Heart left ventricle (tissue), 16 donors: Measurements from ENCODE around the gene C1QL1. TPM values are rescaled to one million over a fixed set of nuclear protein-coding genes. Genes with fewer than 3 reads are reported as not detected.

Source experiments
- ATAC-seq, 4 donors: fragments of 200-7000 bp; cut with Tn5 transposase; one replicate each; pipeline ENCODE4 v1.9.1; 2020 to 2022; ENCODE audit warnings: moderate library complexity in 4 of 4, mild to moderate bottlenecking in 3 of 4, moderate number of reproducible peaks in 1 of 4
- DNase-seq, 5 donors: peaks; one replicate each; pipeline ENCODE4 v3.0.0-alpha.2; 2020
- H3K27ac ChIP-seq, 12 donors: fragments of 200-600 bp; sonication (generic) in 4 of 12; one replicate each; pipeline versions ENCODE4 v1.5.0 to v1.8.0; 2016 to 2022; ENCODE audit warnings: mild to moderate bottlenecking in 2 of 12
- H3K27me3 ChIP-seq, 9 donors: fragments of 200-600 bp; sonication (generic) in 2 of 9; one replicate each; pipeline versions ENCODE4 v1.5.1 to v1.8.0; 2016 to 2022; ENCODE audit warnings: mild to moderate bottlenecking in 3 of 9
- H3K36me3 ChIP-seq, 9 donors: fragments of 200-600 bp; sonication (generic) in 2 of 9; one replicate each; pipeline versions ENCODE4 v1.5.0 to v1.8.0; 2018 to 2022; ENCODE audit warnings: mild to moderate bottlenecking in 2 of 9
- H3K4me1 ChIP-seq, 12 donors: fragments of 200-600 bp; sonication (generic) in 4 of 12; one replicate each; pipeline versions ENCODE4 v1.5.0 to v1.8.0; 2016 to 2022; ENCODE audit warnings: mild to moderate bottlenecking in 3 of 12
- H3K4me3 ChIP-seq, 12 donors: fragments of 200-600 bp; sonication (generic) in 4 of 12; one replicate each; pipeline versions ENCODE4 v1.5.0 to v1.8.0; 2017 to 2022; ENCODE audit warnings: mild to moderate bottlenecking in 9 of 12, moderate library complexity in 4 of 12
- H3K9me3 ChIP-seq, 12 donors: fragments of 200-600 bp; sonication (generic) in 4 of 12; one replicate each; pipeline versions ENCODE4 v1.5.0 to v1.8.0; 2016 to 2022; ENCODE audit warnings: mild to moderate bottlenecking in 1 of 12
- POLR2A ChIP-seq, 2 donors: fragments of 450-650 bp; IDR thresholded peaks; one replicate each; pipeline ENCODE4 v1.6.1; 2017; ENCODE audit warnings: antibody characterized with exemption in 2 of 2, mild to moderate bottlenecking in 2 of 2, moderate library complexity in 2 of 2
- WGBS, 4 donors: extraction: QIAGEN DNeasy Blood & Tissue Kit in 2 of 4; methylation state at CpG; one replicate each; pipeline versions ENCODE4 v1.1.5 to v1.1.7; 2013 to 2018; 5-methylcytosine and 5-hydroxymethylcytosine counted together
- intact Hi-C, 10 donors: fragments of 100-400 bp; cut with DNase I; formaldehyde crosslinking; loops; one replicate each; pipeline versions ENCODE4 v1.11.1 to v1.14.2; 2022
- polyA plus RNA-seq, 2 donors: library from polyadenylated mRNA; stranded (reverse); fragments of 200-250 nt; gene quantifications; one replicate each; pipeline ENCODE4 v1.2.3, GENCODE V29; 2013
- total RNA-seq, 9 donors: library from RNA; depleted of rRNA in 2 of 9; stranded (reverse); fragments of >200 nt in 2 of 9; fragmentation: NEBNext Ultra II Directional in 3 of 9; extraction: Animal tissue kit (Norgen Biotek cat#: 25700) in 3 of 9; gene quantifications; one replicate each; pipeline versions ENCODE4 v1.1.0 to v1.2.4, GENCODE V29; 2016 to 2023
- TF ChIP-seq, protein P1 (sequence below), 12 donors: fragments of 200-600 bp; sonication (generic) in 4 of 12; IDR thresholded peaks; one replicate each; pipeline versions ENCODE4 v1.5.0 to v1.8.0; 2018 to 2022; ENCODE audit warnings: antibody characterized with exemption in 12 of 12, mild to moderate bottlenecking in 5 of 12
- donor health status: ischemic (EF 13 %, LVEDD 7.1; RV severe dilation, severe dysfunction).
- donor health status: healthy with polysubstance abuse.
- donor health status: DM: no; HTN: yes; CAD: no.
- donor health status: DM: no; HTN: no; CAD: no.
- donor health status: ischemic (EF 25% LVEDD 6.9; RV normal size, moderate dysfunction).
- donor health status: ischemic (EF 25% LVEDD 5.7; RV mildly dilated, moderate dysfunction).
- donor health status: healthy.
- donor health status: DM: yes; HTN: yes; CAD: no.
- donor health status: ischemic (EF 35%, LVEDD 5.7; RV mildly dilated, moderate dysfunction).
- donor health status: nonischemic (EF 11% LVEDD 7.7; RV severe dilation, severe dysfunction).
- donor health status: DM: yes; HTN: yes; CAD: no.
- donor health status: PGD.
- donor health status: ischemic (EF 29% LVEDD 5.4; RV normal size, mild dysfunction).
- donor health status: nonischemic (EF 23%, LVEDD 6.1; RV moderate dilation, normal function).

Gene C1QL1
- total and polyA plus RNA-seq, 11 donors, result 0.66 to 5.8 (median 1.4) TPM

GRCh38 chr17:44967026-44967906 is 837 bp downstream of the C1QL1 start:
- ATAC-seq (no peak), DNase-seq (no peak)
- Histone ChIP-seq H3K4me1 (peaks cover 0 to 39% (median 15%) of the 10 kb centered on the region in 12 donors), H3K36me3 (no peaks in the 10 kb centered on the region), H3K4me3 (peak overlapping the region in 3 of 12 donors; percentile 0 to 48 (median 43)), H3K27me3 (peaks cover 24 to 69% (median 39%) of the 10 kb centered on the region in 9 donors), H3K27ac (no peak overlapping the region), H3K9me3 (no peaks in the 10 kb centered on the region)
- 4 to 8% (median 5%) methylated on average over 24 to 76 of the region's 76 CpGs for WGBS, 4 donors
- no peak for TF ChIP-seq POLR2A (IDR thresholded peaks at IDR 0.05)
- TF ChIP-seq, protein P1, sequence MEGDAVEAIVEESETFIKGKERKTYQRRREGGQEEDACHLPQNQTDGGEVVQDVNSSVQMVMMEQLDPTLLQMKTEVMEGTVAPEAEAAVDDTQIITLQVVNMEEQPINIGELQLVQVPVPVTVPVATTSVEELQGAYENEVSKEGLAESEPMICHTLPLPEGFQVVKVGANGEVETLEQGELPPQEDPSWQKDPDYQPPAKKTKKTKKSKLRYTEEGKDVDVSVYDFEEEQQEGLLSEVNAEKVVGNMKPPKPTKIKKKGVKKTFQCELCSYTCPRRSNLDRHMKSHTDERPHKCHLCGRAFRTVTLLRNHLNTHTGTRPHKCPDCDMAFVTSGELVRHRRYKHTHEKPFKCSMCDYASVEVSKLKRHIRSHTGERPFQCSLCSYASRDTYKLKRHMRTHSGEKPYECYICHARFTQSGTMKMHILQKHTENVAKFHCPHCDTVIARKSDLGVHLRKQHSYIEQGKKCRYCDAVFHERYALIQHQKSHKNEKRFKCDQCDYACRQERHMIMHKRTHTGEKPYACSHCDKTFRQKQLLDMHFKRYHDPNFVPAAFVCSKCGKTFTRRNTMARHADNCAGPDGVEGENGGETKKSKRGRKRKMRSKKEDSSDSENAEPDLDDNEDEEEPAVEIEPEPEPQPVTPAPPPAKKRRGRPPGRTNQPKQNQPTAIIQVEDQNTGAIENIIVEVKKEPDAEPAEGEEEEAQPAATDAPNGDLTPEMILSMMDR (IDR thresholded peaks at IDR 0.05), result no peak
- intact Hi-C loops, result loop anchor here in 1 of 10 donors (5.0 kb wide), 1 partner anchor 45 kb away; no protein-coding TSS in a partner anchor

DNA sequence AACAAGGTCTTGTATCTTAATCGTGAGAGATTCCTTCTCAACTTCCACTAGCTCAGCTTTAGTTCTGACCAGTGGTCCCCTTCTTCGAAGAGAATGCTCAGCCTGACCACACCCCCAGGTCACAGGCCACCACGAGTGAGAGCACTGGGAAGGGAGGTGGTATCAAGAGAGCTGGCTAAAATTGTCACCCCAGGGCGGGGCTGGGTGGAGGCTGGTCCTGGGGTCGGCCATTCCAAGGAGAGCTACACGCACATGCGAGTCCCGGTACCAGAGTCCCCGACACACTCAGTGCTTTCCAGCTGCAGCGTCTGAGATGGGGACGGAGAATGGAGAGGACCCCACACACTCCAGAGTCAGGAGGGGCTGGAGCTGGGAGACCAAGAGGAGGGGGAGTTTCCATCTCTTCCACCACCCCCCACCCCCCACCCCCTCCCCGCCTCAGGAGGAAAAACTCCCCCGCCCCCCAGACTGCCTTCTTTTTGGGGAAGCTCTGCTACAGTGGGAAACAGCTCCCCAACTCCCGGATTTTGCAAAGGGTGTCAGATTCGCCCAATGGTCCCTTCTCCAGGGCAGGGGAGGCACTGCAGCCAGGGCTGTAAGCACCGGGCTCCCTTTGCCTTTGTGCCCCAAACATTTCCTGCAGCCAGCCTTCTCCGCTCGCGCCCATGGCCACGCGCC is 1.6 kb downstream of the C1QL1 start:
- ATAC-seq (no peak), DNase-seq (peak in 1 of 5 donors; percentile 7)
- WGBS, 4 donors, result 21 to 31% (median 23%) methylated on average over 19 to 21 of the region's 21 CpGs
- intact Hi-C loops, result loop anchor here in 1 of 10 donors (5.0 kb wide), 1 partner anchor 44 kb away; no protein-coding TSS in a partner anchor
- H3K36me3 ChIP-seq, result no peaks in the 10 kb centered on the region
- no peaks in the 10 kb centered on the region for H3K9me3 ChIP-seq
- no peak overlapping the region for H3K27ac ChIP-seq
- peaks cover 0 to 39% (median 15%) of the 10 kb centered on the region in 12 donors for H3K4me1 ChIP-seq
- peak overlapping the region in 1 of 12 donors; percentile 0 for H3K4me3 ChIP-seq
- no peak for TF ChIP-seq POLR2A (IDR thresholded peaks at IDR 0.05)
- TF ChIP-seq, protein P1 (IDR thresholded peaks at IDR 0.05), result no peak
- peaks cover 24 to 74% (median 39%) of the 10 kb centered on the region in 9 donors for H3K27me3 ChIP-seq

GRCh38 chr17:44965481-44966234 is 2.4 kb downstream of the C1QL1 start:
- intact Hi-C loops, result loop anchor here in 1 of 10 donors (5.0 kb wide), 1 partner anchor 43 kb away; no protein-coding TSS in a partner anchor
- WGBS, 4 donors, result 61 to 74% (median 67%) methylated on average over 5 of the region's 5 CpGs
- TF ChIP-seq, protein P1 (IDR thresholded peaks at IDR 0.05), result no peak
- TF ChIP-seq POLR2A (IDR thresholded peaks at IDR 0.05), result no peak
- no peak overlapping the region for H3K4me3 ChIP-seq
- no peak for ATAC-seq
- H3K27me3 ChIP-seq, result peaks cover 24 to 81% (median 39%) of the 10 kb centered on the region in 9 donors
- DNase-seq, result no peak
- H3K9me3 ChIP-seq, result no peaks in the 10 kb centered on the region
- peaks cover 0 to 38% (median 15%) of the 10 kb centered on the region in 12 donors for H3K4me1 ChIP-seq
- no peaks in the 10 kb centered on the region for H3K36me3 ChIP-seq
- no peak overlapping the region for H3K27ac ChIP-seq
